ENCODE data around the gene ZG16.

- TF ChIP-seq GATA3 (IDR thresholded peaks at IDR 0.05; ENCODE audit: low read depth, low read length): no peak
- TF ChIP-seq GATA2 (IDR thresholded peaks at IDR 0.05; ENCODE audit: low read depth, low read length): no peak
These were observed 43.3 kb upstream of the ZG16 start for GRCh38 chr16:29734786-29735185.

Data from SH-SY5Y (cell line).